Gastroesophageal sphincter (tissue), 4 donors: Measurements from ENCODE around the gene NBEA. TPM values are rescaled to one million over a fixed set of nuclear protein-coding genes. Genes with fewer than 3 reads are reported as not detected.

Experiments used
- ATAC-seq: fragments of 150-250 bp; one replicate; pipeline ENCODE4 v1.9.1; 2016; ENCODE audit warnings: mild to moderate bottlenecking, moderate library complexity
- H3K27ac ChIP-seq, 4 donors: fragments of 200-600 bp; sonication (generic) in 3 of 4; 1 replicate in 3 of 4; 2 replicates in 1 of 4; pipeline ENCODE4 v1.5.1; 2016 to 2019
- H3K27me3 ChIP-seq: fragments of 200-600 bp; sonication (generic); one replicate; pipeline ENCODE4 v1.5.1; 2019
- H3K36me3 ChIP-seq, 2 donors: fragments of 200-600 bp; sonication (generic); one replicate each; pipeline ENCODE4 v1.5.1; 2019; ENCODE audit warnings: control low read depth in 1 of 2
- H3K4me1 ChIP-seq, 3 donors: fragments of 200-600 bp; sonication (generic); 1 replicate in 2 of 3; 2 replicates in 1 of 3; pipeline ENCODE4 v1.5.1; 2016 to 2019; ENCODE audit warnings: control low read depth in 2 of 3
- H3K4me3 ChIP-seq, 2 donors: fragments of 200-600 bp; sonication (generic); one replicate each; pipeline ENCODE4 v1.5.1; 2019; ENCODE audit warnings: mild to moderate bottlenecking in 1 of 2, moderate library complexity in 1 of 2
- H3K9me3 ChIP-seq, 3 donors: fragments of 200-600 bp; sonication (generic); one replicate each; pipeline ENCODE4 v1.5.1; 2017 to 2019; ENCODE audit warnings: control low read depth in 2 of 3
- EP300 ChIP-seq: sonication (generic); formaldehyde crosslinking; IDR thresholded peaks from one replicate; pipeline ENCODE4 v1.6.1; 2017; ENCODE audit warnings: antibody characterized with exemption, mild to moderate bottlenecking
- POLR2A ChIP-seq, 2 donors: fragments of 450-650 bp; IDR thresholded peaks; one replicate each; pipeline ENCODE4 v1.6.1; 2017; ENCODE audit warnings: antibody characterized with exemption in 2 of 2, mild to moderate bottlenecking in 2 of 2, moderate library complexity in 1 of 2
- POLR2AphosphoS5 ChIP-seq: sonication (generic); formaldehyde crosslinking; IDR thresholded peaks from one replicate; pipeline ENCODE4 v1.6.1; 2017; ENCODE audit warnings: antibody characterized with exemption
- WGBS, 2 donors: methylation state at CpG; one replicate each; pipeline ENCODE4 v1.1.5; 2018; ENCODE audit warnings: low coverage in 1 of 2; 5-methylcytosine and 5-hydroxymethylcytosine counted together
- total RNA-seq, 4 donors: library from RNA; depleted of rRNA; stranded (reverse); fragments of >200 nt; gene quantifications; one replicate each; pipeline ENCODE4 v1.1.0, GENCODE V29; 2016
- TF ChIP-seq, protein P1 (sequence below), 4 experiments: fragments of 200-600 bp in 2 of 4; fragments of 450-650 bp in 2 of 4; sonication (generic) in 1 of 4; IDR thresholded peaks; one replicate each; pipeline ENCODE4 v1.5.1; 2017 to 2019; ENCODE audit warnings: antibody characterized with exemption in 4 of 4, mild to moderate bottlenecking in 2 of 4, moderate library complexity in 2 of 4

Gene NBEA
- total RNA-seq, 4 donors from 2014 or later = 24.8 to 52.1 (median 35.4) TPM

DNA sequence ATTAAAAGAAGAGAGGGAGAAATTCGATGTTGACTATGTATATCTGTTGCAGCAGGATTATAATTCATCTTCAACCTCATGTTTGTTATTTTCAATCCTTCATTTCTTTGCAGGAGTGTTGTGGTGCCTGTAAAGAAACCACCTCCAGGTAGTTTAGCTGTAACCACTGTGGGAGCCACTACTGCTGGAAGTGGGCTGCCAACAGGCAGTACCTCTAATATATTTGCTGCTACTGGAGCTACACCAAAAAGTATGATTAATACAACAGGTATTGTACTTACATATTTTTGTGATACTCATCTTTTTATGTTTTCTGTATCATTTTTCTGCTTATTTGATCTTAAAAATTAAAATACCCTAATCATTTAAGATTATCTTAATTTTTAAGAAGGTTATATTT is 266.5 kb downstream of the NBEA start:
- Histone ChIP-seq H3K4me3 (no peak overlapping the region), H3K9me3 (no peaks in the 10 kb centered on the region), H3K4me1 (no peaks in the 10 kb centered on the region), H3K36me3 (peaks cover 0 to 8% of the 10 kb centered on the region in 2 donors), H3K27ac (no peak overlapping the region), H3K27me3 (no peaks in the 10 kb centered on the region)
- ATAC-seq = no peak
- no peak for TF ChIP-seq EP300
- TF ChIP-seq, protein P1, sequence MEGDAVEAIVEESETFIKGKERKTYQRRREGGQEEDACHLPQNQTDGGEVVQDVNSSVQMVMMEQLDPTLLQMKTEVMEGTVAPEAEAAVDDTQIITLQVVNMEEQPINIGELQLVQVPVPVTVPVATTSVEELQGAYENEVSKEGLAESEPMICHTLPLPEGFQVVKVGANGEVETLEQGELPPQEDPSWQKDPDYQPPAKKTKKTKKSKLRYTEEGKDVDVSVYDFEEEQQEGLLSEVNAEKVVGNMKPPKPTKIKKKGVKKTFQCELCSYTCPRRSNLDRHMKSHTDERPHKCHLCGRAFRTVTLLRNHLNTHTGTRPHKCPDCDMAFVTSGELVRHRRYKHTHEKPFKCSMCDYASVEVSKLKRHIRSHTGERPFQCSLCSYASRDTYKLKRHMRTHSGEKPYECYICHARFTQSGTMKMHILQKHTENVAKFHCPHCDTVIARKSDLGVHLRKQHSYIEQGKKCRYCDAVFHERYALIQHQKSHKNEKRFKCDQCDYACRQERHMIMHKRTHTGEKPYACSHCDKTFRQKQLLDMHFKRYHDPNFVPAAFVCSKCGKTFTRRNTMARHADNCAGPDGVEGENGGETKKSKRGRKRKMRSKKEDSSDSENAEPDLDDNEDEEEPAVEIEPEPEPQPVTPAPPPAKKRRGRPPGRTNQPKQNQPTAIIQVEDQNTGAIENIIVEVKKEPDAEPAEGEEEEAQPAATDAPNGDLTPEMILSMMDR (IDR thresholded peaks at IDR 0.05) = no peak
- no peak for TF ChIP-seq POLR2A (IDR thresholded peaks at IDR 0.05)
- TF ChIP-seq POLR2AphosphoS5 = no peak
- WGBS, 2 donors = 80 to 86% methylated on average over 1 of the region's 1 CpG

DNA sequence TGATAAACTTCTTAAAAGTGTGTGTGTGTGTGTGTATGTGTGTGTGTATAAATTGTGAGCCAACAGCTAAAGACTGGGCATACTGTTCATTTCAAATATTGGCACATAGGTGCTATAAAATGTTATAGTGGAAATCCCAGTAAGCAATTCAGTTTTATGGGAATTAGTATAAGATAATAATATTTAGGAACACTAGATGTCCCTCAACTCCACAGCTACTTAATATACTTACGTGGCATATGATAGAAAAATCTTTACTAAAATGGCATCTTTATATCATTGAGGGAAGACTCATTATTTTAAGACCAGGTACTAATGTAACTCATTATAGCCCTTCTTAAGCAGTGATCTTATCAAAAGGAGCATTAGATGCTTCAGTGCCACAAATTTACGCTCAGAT is 268.2 kb downstream of the NBEA start:
- H3K4me3 ChIP-seq = no peak overlapping the region
- H3K36me3 ChIP-seq = peaks cover 0 to 8% of the 10 kb centered on the region in 2 donors
- no peak overlapping the region for H3K27ac ChIP-seq
- TF ChIP-seq POLR2AphosphoS5 (no peak), EP300 (no peak), POLR2A (IDR thresholded peaks at IDR 0.05) (no peak)
- TF ChIP-seq, protein P1 (IDR thresholded peaks at IDR 0.05) = no peak
- H3K9me3 ChIP-seq = no peaks in the 10 kb centered on the region
- no peaks in the 10 kb centered on the region for H3K27me3 ChIP-seq
- no peak for ATAC-seq
- 71 to 74% methylated on average over 2 of the region's 2 CpGs for WGBS, 2 donors
- H3K4me1 ChIP-seq = no peaks in the 10 kb centered on the region

DNA sequence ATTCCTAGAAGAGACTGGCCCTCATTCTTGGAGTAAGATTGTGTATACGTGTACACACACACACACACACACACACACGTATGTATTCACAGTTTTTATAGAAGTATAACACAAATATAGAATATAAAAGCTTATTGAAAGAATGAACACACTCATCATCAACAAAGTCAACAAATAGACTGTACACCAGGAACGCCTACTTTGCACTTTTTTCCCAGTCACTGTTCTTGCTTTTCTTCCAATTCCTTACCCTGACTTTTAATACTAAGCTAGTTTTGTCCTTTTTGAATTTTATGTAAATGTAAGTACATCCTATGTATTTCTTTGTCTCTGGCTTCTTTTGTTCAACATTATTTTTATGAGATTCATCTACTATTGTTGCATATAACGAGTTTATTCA is 269.9 kb downstream of the NBEA start:
- H3K4me1 ChIP-seq = no peaks in the 10 kb centered on the region
- H3K4me3 ChIP-seq = no peak overlapping the region
- peaks cover 0 to 8% of the 10 kb centered on the region in 2 donors for H3K36me3 ChIP-seq
- H3K27ac ChIP-seq = no peak overlapping the region
- H3K9me3 ChIP-seq = no peaks in the 10 kb centered on the region
- ATAC-seq = no peak
- H3K27me3 ChIP-seq = no peaks in the 10 kb centered on the region
- TF ChIP-seq, protein P1 (IDR thresholded peaks at IDR 0.05) = no peak
- TF ChIP-seq POLR2A (IDR thresholded peaks at IDR 0.05) (no peak), EP300 (no peak), POLR2AphosphoS5 (no peak)
- 87 to 93% methylated on average over 4 of the region's 4 CpGs for WGBS, 2 donors

DNA sequence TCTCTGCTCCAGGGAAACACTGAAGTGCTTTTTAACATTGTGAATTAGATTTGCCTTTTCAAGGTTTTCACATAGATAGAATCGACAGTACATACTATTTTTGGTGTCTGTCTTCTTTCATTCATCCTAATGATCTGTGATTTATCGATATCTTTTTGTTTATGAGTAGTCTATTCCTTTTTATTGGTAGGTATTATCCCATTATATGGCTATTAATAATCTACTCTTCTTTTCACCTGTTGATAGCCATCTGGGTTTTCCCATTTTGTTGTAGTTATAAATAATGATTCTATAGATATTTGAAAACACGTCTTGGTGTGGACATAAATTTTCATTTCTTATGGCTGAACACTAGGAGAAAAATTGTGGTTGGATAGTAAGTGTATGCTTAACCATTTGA is 271.8 kb downstream of the NBEA start:
- no peaks in the 10 kb centered on the region for H3K27me3 ChIP-seq
- no peaks in the 10 kb centered on the region for H3K4me1 ChIP-seq
- no peaks in the 10 kb centered on the region for H3K9me3 ChIP-seq
- TF ChIP-seq, protein P1 (IDR thresholded peaks at IDR 0.05) = no peak
- TF ChIP-seq EP300 = no peak
- TF ChIP-seq POLR2A (IDR thresholded peaks at IDR 0.05) = no peak
- TF ChIP-seq POLR2AphosphoS5 = no peak
- no peak overlapping the region for H3K4me3 ChIP-seq
- ATAC-seq = no peak
- H3K27ac ChIP-seq = no peak overlapping the region
- H3K36me3 ChIP-seq = peaks cover 0 to 8% of the 10 kb centered on the region in 2 donors
- 87 to 100% methylated on average over 3 of the region's 3 CpGs for WGBS, 2 donors

DNA sequence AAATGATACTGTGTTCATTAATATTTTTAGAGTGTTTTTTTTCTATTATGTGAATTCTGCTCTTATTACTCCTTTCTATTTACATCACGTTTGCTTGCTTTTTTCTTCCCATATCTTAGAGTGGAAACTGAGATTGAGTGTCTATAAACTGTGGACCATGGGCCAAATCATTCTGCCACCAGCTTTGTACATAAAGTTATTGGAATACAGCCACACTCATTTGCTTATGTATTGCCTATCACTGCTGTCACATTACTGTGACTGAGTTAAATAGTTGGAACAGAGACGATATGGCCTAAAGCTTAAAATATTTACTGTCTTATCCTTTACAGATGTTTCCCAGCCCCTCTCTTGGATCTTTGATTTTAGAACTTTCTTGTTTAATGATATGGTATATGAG is 274.1 kb downstream of the NBEA start:
- WGBS, 2 donors = 25 to 45% methylated on average over 1 to 2 of the region's 2 CpGs

More for the DNA sequence above, 274.1 kb downstream of the NBEA start:
- TF ChIP-seq POLR2AphosphoS5 (no peak), EP300 (no peak), POLR2A (IDR thresholded peaks at IDR 0.05) (no peak)
- TF ChIP-seq, protein P1 (IDR thresholded peaks at IDR 0.05) = no peak
- no peak for ATAC-seq
- H3K4me3 ChIP-seq = no peak overlapping the region
- H3K36me3 ChIP-seq = peaks cover 0 to 20% of the 10 kb centered on the region in 2 donors
- H3K9me3 ChIP-seq = peaks cover 0 to 3% (median 0%) of the 10 kb centered on the region in 3 donors
- no peaks in the 10 kb centered on the region for H3K27me3 ChIP-seq
- no peaks in the 10 kb centered on the region for H3K4me1 ChIP-seq
- no peak overlapping the region for H3K27ac ChIP-seq
